Suprapubic skin (tissue), 4 donors: Measurements from ENCODE around the gene CC2D1B. TPM values are rescaled to one million over a fixed set of nuclear protein-coding genes. Genes with fewer than 3 reads are reported as not detected.

Experiments used
- DNase-seq, 2 donors: peaks; one replicate each; pipeline ENCODE4 v3.0.0-alpha.2; 2019; ENCODE audit warnings: low spot score in 2 of 2
- H3K27ac ChIP-seq: fragments of 200-600 bp; sonication (generic); one replicate; pipeline ENCODE4 v1.5.1; 2019
- H3K27me3 ChIP-seq: fragments of 200-600 bp; sonication (generic); one replicate; pipeline ENCODE4 v1.5.1; 2019
- H3K36me3 ChIP-seq: fragments of 200-600 bp; sonication (generic); one replicate; pipeline ENCODE4 v1.5.1; 2019
- H3K4me1 ChIP-seq: fragments of 200-600 bp; sonication (generic); one replicate; pipeline ENCODE4 v1.5.1; 2019
- H3K4me3 ChIP-seq: fragments of 200-600 bp; sonication (generic); one replicate; pipeline ENCODE4 v1.5.1; 2019; ENCODE audit warnings: mild to moderate bottlenecking
- H3K9me3 ChIP-seq: fragments of 200-600 bp; sonication (generic); one replicate; pipeline ENCODE4 v1.5.1; 2019
- EP300 ChIP-seq: sonication (generic); formaldehyde crosslinking; IDR thresholded peaks from one replicate; pipeline ENCODE4 v1.6.1; 2017; ENCODE audit warnings: antibody characterized with exemption
- POLR2A ChIP-seq, 2 donors: fragments of 450-650 bp; IDR thresholded peaks; one replicate each; pipeline ENCODE4 v1.6.1; 2017; ENCODE audit warnings: antibody characterized with exemption in 2 of 2, mild to moderate bottlenecking in 2 of 2, moderate library complexity in 2 of 2
- POLR2AphosphoS5 ChIP-seq, 3 donors: sonication (generic); formaldehyde crosslinking; IDR thresholded peaks; one replicate each; pipeline ENCODE4 v1.6.1; 2017; ENCODE audit warnings: antibody characterized with exemption in 3 of 3
- WGBS: methylation state at CpG from one replicate; pipeline ENCODE4 v1.1.5; 2018; 5-methylcytosine and 5-hydroxymethylcytosine counted together
- total RNA-seq, 4 donors: library from RNA; depleted of rRNA; stranded (reverse); fragments of >200 nt; gene quantifications; one replicate each; pipeline ENCODE4 v1.1.0, GENCODE V29; 2016
- TF ChIP-seq, protein P1 (sequence below), 2 donors: fragments of 200-600 bp in 1 of 2; fragments of 450-650 bp in 1 of 2; sonication (generic) in 1 of 2; IDR thresholded peaks; one replicate each; pipeline ENCODE4 v1.5.1; 2016 to 2019; ENCODE audit warnings: antibody characterized with exemption in 2 of 2, mild to moderate bottlenecking in 1 of 2, moderate library complexity in 1 of 2

Gene CC2D1B
- total RNA-seq, 4 donors from 2014 or later, result 23.0 to 30.4 (median 24.6) TPM

- TF ChIP-seq POLR2AphosphoS5 (IDR thresholded peaks at IDR 0.05) (no peak), EP300 (no peak), POLR2A (IDR thresholded peaks at IDR 0.05) (no peak)
- TF ChIP-seq, protein P1, sequence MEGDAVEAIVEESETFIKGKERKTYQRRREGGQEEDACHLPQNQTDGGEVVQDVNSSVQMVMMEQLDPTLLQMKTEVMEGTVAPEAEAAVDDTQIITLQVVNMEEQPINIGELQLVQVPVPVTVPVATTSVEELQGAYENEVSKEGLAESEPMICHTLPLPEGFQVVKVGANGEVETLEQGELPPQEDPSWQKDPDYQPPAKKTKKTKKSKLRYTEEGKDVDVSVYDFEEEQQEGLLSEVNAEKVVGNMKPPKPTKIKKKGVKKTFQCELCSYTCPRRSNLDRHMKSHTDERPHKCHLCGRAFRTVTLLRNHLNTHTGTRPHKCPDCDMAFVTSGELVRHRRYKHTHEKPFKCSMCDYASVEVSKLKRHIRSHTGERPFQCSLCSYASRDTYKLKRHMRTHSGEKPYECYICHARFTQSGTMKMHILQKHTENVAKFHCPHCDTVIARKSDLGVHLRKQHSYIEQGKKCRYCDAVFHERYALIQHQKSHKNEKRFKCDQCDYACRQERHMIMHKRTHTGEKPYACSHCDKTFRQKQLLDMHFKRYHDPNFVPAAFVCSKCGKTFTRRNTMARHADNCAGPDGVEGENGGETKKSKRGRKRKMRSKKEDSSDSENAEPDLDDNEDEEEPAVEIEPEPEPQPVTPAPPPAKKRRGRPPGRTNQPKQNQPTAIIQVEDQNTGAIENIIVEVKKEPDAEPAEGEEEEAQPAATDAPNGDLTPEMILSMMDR (IDR thresholded peaks at IDR 0.05), result no peak
- Histone ChIP-seq H3K4me3 (no peak overlapping the region), H3K9me3 (no peaks in the 10 kb centered on the region), H3K4me1 (peaks cover 6% of the 10 kb centered on the region), H3K27me3 (no peaks in the 10 kb centered on the region), H3K36me3 (peaks cover 73% of the 10 kb centered on the region), H3K27ac (no peak overlapping the region)
- WGBS, result 89% methylated on average over 6 of the region's 7 CpGs
- no peak for DNase-seq
Measured at GRCh38 chr1:52352690-52353089, 13.3 kb downstream of the CC2D1B start.

GRCh38 chr1:52348704-52349300, 17.2 kb downstream of the CC2D1B start:
- no peak overlapping the region for H3K27ac ChIP-seq
- no peaks in the 10 kb centered on the region for H3K9me3 ChIP-seq
- 35% methylated on average over 4 of the region's 8 CpGs for WGBS
- no peak overlapping the region for H3K4me3 ChIP-seq
- no peaks in the 10 kb centered on the region for H3K27me3 ChIP-seq
- peaks cover 6% of the 10 kb centered on the region for H3K4me1 ChIP-seq
- DNase-seq, result no peak
- no peak for TF ChIP-seq POLR2AphosphoS5 (IDR thresholded peaks at IDR 0.05)
- TF ChIP-seq, protein P1 (IDR thresholded peaks at IDR 0.05), result no peak
- no peak for TF ChIP-seq POLR2A (IDR thresholded peaks at IDR 0.05)
- TF ChIP-seq EP300, result no peak
- peaks cover 62% of the 10 kb centered on the region for H3K36me3 ChIP-seq

- Histone ChIP-seq H3K27ac (no peak overlapping the region), H3K27me3 (no peaks in the 10 kb centered on the region), H3K4me1 (peaks cover 6% of the 10 kb centered on the region), H3K9me3 (no peaks in the 10 kb centered on the region), H3K4me3 (no peak overlapping the region), H3K36me3 (peaks cover 43% of the 10 kb centered on the region)
- TF ChIP-seq EP300, result no peak
- TF ChIP-seq POLR2A (IDR thresholded peaks at IDR 0.05), result no peak
- TF ChIP-seq, protein P1 (IDR thresholded peaks at IDR 0.05), result no peak
- no peak for TF ChIP-seq POLR2AphosphoS5 (IDR thresholded peaks at IDR 0.05)
- 89% methylated on average over 4 of the region's 4 CpGs for WGBS
- no peak for DNase-seq
Measured at GRCh38 chr1:52346653-52347052, 19.4 kb downstream of the CC2D1B start.

GRCh38 chr1:52345252-52345651, 20.8 kb downstream of the CC2D1B start:
- Histone ChIP-seq H3K4me1 (peaks cover 6% of the 10 kb centered on the region), H3K36me3 (peaks cover 33% of the 10 kb centered on the region), H3K27me3 (no peaks in the 10 kb centered on the region), H3K9me3 (no peaks in the 10 kb centered on the region), H3K4me3 (no peak overlapping the region), H3K27ac (no peak overlapping the region)
- TF ChIP-seq, protein P1 (IDR thresholded peaks at IDR 0.05), result no peak
- TF ChIP-seq POLR2AphosphoS5 (IDR thresholded peaks at IDR 0.05) (no peak), POLR2A (IDR thresholded peaks at IDR 0.05) (no peak), EP300 (no peak)
- no peak for DNase-seq
- WGBS, result 86% methylated on average over 2 of the region's 2 CpGs

DNA sequence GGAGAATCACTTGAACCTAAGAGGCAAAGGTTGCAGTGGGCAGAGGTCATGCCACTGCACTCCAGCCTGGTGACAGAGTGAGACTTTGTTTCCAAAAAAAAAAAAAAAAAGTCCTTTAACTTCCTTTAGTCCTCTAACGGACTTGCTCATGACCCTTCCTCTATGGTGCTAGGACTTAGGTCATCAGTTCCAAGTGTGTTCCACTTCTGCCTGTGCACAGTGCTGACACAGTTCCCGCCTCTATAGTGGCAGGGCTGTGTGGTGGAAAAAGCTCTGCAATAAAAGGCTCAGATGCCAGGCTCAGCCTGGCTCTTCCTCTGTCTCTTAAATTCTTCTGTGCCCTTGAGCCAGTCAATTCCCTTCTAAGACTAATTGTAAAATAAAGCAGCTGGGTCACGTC, 22.0 kb downstream of the CC2D1B start:
- no peak for DNase-seq
- no peaks in the 10 kb centered on the region for H3K9me3 ChIP-seq
- no peak overlapping the region for H3K4me3 ChIP-seq
- no peaks in the 10 kb centered on the region for H3K27me3 ChIP-seq
- TF ChIP-seq EP300 (no peak), POLR2A (IDR thresholded peaks at IDR 0.05) (no peak), POLR2AphosphoS5 (IDR thresholded peaks at IDR 0.05) (no peak)
- TF ChIP-seq, protein P1 (IDR thresholded peaks at IDR 0.05), result no peak
- H3K4me1 ChIP-seq, result peaks cover 6% of the 10 kb centered on the region
- peaks cover 44% of the 10 kb centered on the region for H3K36me3 ChIP-seq
- H3K27ac ChIP-seq, result no peak overlapping the region
- 82% methylated on average over 3 of the region's 3 CpGs for WGBS
